GM12873 (cell line): ENCODE results near the gene C1orf174.

Experiments used
- CTCF ChIP-seq: IDR thresholded peaks from 2 replicates; pipeline ENCODE4 v1.5.1; 2012; ENCODE audit warnings: low read depth, mild to moderate bottlenecking, moderate library complexity, low read length, control low read depth; ENCODE audit not compliant: insufficient read depth; ENCODE audit errors: missing control alignments

The C1orf174 gene

DNA sequence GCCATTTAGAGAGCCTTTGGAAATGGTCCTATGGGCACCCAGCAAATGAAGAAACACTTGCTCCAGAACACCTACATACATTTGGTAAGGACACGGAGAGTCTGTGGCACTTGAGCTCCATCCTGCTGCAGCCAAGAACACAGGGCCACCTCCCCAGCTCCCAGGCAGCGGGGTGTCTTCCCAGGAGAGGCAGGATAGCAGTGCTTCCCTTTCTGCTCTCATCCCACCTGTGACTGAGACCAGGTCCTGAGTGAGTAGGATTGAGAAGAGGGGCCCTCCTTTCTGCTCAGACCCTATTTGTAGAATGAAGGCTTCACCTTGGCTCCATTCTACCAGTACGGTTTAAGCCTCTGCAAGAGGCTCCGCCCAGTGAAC lies 4.1 kb downstream of the C1orf174 start:
- no peak for TF ChIP-seq CTCF

DNA sequence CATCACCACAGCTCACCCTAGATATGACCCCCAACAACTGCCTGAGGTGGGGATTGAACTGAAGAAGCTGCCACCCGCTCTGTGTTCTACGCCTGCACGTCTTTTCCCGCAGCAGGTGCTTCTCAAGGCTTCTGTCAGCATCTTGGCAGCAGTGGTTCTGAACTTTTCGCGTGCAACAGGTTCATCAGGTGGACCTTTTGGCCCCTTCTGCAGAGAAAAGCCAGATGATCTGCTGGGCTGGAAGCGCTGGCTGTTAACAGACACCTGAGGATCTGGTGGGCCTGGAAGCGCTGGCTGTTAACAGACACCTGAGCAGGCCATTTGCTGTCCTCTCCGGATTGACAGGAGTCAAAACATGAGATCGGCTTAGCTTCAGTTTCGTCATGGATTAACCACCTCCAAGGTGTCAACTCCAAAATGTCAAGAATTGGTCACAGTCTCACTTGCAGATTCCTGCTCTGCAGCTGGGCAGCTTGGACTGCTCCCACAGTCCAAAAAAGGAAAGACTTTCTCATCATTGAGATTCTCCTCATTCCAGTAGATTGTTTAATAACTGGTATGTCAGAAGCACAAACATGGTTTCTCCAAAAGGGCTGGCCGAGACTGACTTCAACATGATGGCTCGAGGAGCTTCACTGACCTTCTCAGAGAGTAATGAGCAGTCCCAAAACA lies 4.7 kb downstream of the C1orf174 start:
- no peak for TF ChIP-seq CTCF

DNA sequence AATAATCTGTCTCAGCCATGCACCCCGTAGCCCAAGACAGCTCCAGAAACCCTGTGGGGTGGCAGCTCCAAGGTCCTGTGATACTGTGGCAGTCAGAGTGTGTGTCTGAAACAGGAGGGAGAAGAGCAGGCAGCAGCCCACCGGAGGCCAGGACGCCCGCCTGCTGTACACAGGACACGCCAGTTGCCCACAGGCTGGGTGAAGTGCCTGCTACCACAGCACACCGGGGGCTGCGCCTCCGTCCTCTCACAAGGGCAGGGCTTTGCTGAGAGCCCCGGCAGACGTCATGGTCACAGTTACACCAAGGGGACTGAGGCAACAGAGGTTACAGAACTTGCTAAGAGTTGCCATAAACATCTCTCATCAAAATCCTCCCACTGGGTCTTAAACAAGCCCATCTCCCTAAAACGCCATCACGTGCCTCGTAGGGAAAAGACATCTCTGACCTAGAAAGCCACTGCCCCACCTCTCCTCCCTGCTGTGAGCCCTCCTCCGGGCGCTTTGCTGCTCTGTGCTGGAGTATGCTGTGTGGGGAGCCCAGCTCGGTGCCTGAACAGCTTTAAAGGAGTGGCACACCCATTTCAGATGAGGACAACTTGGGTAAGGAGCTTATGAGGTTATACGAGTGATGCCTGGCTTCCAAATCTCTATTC lies 5.3 kb downstream of the C1orf174 start:
- TF ChIP-seq CTCF: no peak

DNA sequence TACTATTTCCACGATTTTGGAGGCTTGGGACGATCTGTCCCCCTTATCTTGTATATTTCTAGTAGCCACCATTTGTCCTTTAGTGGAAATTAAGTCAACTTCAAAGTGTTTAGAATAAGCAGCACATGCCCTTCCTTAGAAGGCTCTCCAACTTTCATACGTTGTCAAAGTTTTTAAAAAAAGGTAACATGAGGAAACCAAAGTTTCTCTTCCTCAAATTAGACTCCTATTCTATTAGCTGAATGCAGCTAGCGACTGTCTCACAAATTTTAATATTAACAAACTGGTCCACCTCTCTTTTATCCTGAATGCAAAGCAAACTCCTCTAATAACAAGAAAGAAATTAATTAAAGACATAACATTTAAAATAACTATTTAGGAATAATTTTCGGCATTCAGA lies 6.9 kb downstream of the C1orf174 start:
- TF ChIP-seq CTCF: no peak

DNA sequence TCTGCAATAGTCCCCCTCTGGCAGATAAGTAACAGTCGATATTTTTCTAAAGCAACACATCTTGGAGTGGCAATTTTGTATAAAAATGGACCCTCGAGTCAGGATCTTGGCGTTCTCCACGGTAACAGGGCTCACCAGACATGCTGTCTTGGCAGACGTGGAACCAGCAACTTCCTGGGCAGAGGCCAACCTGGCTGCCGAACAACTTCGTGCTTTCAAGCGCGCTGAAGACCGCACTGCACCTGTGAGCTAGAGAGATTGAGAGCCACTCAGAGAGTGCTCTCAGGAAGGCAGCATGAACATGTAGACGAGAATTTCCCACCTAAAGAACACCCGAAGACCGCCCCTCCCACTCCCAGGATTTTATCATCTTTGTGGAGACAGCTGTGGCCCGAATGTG lies 7.3 kb downstream of the C1orf174 start:
- TF ChIP-seq CTCF: no peak

DNA sequence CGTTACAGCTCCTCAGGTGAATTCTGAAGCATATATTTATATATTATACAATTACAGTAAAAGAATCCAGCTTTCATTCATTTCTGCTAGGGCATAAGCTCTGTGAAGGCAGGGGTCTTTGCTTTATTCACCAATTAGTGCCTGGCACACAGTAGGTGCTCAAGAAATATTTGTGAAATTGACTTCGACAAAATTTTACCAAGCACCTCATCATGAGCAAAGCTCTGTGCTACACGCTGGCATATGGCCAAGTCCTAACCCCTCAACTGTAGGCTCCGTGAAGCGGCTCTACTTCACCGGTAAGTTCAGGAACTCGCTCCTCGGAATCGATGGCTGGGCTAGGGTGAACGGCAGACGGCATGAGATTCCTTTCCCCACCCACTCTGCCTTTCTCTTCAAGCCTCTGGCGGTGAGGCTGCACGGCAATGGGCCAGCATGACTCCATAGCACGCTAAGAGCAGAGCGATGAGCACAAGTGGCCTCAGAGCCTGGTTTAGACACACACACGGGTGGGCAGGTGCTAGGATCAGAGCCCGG lies 8.7 kb downstream of the C1orf174 start:
- no peak for TF ChIP-seq CTCF

- TF ChIP-seq CTCF: no peak
Measured at GRCh38 chr1:3890389-3891328, 9.4 kb downstream of the C1orf174 start.
